BJ (cell line): Measurements from ENCODE around the gene TFEB. TPM values are rescaled to one million over a fixed set of nuclear protein-coding genes. Genes with fewer than 3 reads are reported as not detected.
"Not testable (repeated sequence)": the region's sequence is repeated elsewhere in the genome, so short reads cannot be mapped to it uniquely, and the experiment has no call there.

Source experiments
- CTCF ChIA-PET: fragments of 350-600 bp; formaldehyde crosslinking; extraction: SDS; loops from one replicate; lab custom pipeline; 2021; ENCODE audit warnings: antibody characterized with exemption, inconsistent platforms; lab: Yijun Ruan, JAX
- POLR2A ChIA-PET: fragments of 300-600 bp; sonication (Branson Sonifier 250); formaldehyde crosslinking; extraction: SDS; loops from one replicate; lab custom pipeline; 2021; ENCODE audit warnings: antibody characterized with exemption; lab: Charles Lee
- DNase-seq: peaks from one replicate; pipeline ENCODE4 v3.0.0-alpha.2; 2011; ENCODE audit warnings: low read depth
- H3K27me3 ChIP-seq: 2 replicates; pipeline ENCODE4 v1.6.0; 2011; ENCODE audit warnings: low read length; ENCODE audit not compliant: control insufficient read depth, insufficient read depth
- H3K36me3 ChIP-seq: 2 replicates; pipeline ENCODE4 v1.5.1; 2011; ENCODE audit warnings: low read length; ENCODE audit not compliant: control insufficient read depth, insufficient read depth
- H3K4me3 ChIP-seq: 2 replicates; pipeline ENCODE4 v1.5.1; 2011; ENCODE audit warnings: low read depth, mild to moderate bottlenecking, control low read depth, low read length
- CTCF ChIP-seq: IDR thresholded peaks from 2 replicates; pipeline ENCODE4 v1.5.1; 2011; ENCODE audit warnings: low read depth, mild to moderate bottlenecking, control low read depth, inconsistent platforms, low read length, moderate library complexity; ENCODE audit not compliant: insufficient read depth
- polyA plus RNA-seq: library from polyadenylated mRNA; depleted of rRNA; stranded (reverse); fragments of >200 nt; gene quantifications from 2 replicates; pipeline ENCODE4 v1.2.3, GENCODE V29; 2011

The TFEB gene
- polyA plus RNA-seq, 1 experiment = 21.9 TPM

GRCh38 chr6:41770381-41771057 lies 35.1 kb upstream of the TFEB start:
- CTCF ChIA-PET = interaction anchor here (1.0 to 1.3 kb wide), 2 partner anchors 16 to 402 kb away, joined by 4 read pairs; no protein-coding TSS in a partner anchor
- H3K27me3 ChIP-seq = no peaks in the 10 kb centered on the region
- TF ChIP-seq CTCF = no peak
- H3K4me3 ChIP-seq = no peak overlapping the region
- peaks cover 22% of the 10 kb centered on the region for H3K36me3 ChIP-seq
- no peak for DNase-seq
- POLR2A ChIA-PET = no interaction called here

DNA sequence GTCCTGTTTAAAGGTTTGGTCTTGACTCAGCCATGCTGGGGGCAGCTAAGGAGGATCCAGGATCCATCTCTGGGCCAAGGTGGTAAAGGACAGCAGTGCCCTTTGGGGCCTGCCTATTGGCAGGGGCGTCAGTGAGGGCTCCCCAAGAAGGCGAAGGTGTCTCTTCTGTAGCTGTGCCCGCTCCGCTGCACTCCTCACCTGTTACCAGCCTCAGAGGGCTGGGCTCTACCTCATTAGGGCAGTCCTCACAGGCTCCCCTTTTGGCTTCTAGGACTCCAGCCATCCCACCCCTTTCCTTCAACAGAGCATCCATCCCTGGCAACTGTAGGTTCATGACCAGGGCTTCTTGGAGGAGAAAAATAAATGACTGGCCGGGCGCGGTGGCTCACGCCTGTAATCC lies 34.0 kb upstream of the TFEB start:
- no peak for TF ChIP-seq CTCF
- POLR2A ChIA-PET = no interaction called here
- H3K36me3 ChIP-seq = peaks cover 16% of the 10 kb centered on the region
- DNase-seq = no peak
- no peaks in the 10 kb centered on the region for H3K27me3 ChIP-seq
- no peak overlapping the region for H3K4me3 ChIP-seq
- CTCF ChIA-PET = interaction anchor here (1.3 to 2.1 kb wide), 3 partner anchors 7 to 401 kb away, joined by 4 to 7 read pairs (median 6); no protein-coding TSS in a partner anchor

- POLR2A ChIA-PET = no interaction called here
- H3K4me3 ChIP-seq = no peak overlapping the region
- CTCF ChIA-PET = interaction anchor here (0.8 to 2.1 kb wide), 6 partner anchors 8 to 401 kb away, joined by 3 to 9 read pairs (median 5); partner anchors contain the start of genes TFEB and TOMM6
- no peak for TF ChIP-seq CTCF
- no peak for DNase-seq
- H3K27me3 ChIP-seq = no peaks in the 10 kb centered on the region
- H3K36me3 ChIP-seq = peaks cover 15% of the 10 kb centered on the region
Observed at GRCh38 chr6:41768545-41769308, 33.3 kb upstream of the TFEB start.

- peak; percentile 80 for DNase-seq
- ChIA-PET CTCF (interaction anchor here (0.8 to 2.1 kb wide), 6 partner anchors 10 to 399 kb away, joined by 3 to 9 read pairs (median 4); partner anchors contain the start of genes TFEB and TOMM6), POLR2A (no interaction called here)
- H3K36me3 ChIP-seq = peaks cover 10% of the 10 kb centered on the region
- H3K27me3 ChIP-seq = no peaks in the 10 kb centered on the region
- no peak overlapping the region for H3K4me3 ChIP-seq
- no peak for TF ChIP-seq CTCF
Observed at GRCh38 chr6:41767112-41767833, 31.9 kb upstream of the TFEB start.

DNA sequence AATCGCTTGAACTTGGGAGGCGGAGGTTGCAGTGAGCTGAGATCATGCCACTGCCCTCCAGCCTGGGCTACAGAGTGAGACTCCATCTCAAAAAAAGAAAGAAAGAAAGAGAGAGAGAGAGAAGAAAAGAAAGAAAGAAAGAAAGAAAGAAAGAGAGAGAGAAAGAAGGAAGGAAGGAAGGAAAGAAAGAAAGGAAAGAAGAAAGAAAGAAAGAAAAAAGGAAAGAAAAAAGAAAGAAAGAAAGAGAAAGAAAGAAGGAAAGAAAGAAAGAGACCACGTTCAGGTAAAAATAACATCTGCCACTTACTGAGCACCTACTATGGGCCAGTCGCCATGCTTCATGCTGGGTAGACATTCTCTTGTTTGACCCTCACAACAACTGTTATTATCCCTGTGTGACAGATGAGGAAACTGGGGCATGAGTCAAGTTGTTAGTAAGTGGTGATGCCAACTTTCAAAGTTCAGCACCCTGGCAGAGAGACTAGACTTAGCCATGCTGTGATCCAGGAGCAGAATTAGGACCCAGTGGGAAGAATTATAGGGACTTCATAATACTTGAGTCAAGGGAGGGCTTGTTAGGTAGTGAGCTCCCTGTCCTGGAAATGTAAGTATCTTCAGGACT lies 30.7 kb upstream of the TFEB start:
- CTCF ChIA-PET = interaction anchor here (0.7 to 2.0 kb wide), 5 partner anchors 10 to 398 kb away, joined by 3 to 4 read pairs (median 3); no protein-coding TSS in a partner anchor
- DNase-seq, POLR2A ChIA-PET, H3K27me3 ChIP-seq, H3K4me3 ChIP-seq, H3K36me3 ChIP-seq: not testable (repeated sequence)
